Natural killer cell (primary cell): ENCODE data around the gene CCDC30. TPM values are rescaled to one million over a fixed set of nuclear protein-coding genes. Genes with fewer than 3 reads are reported as not detected.
A peak's percentile ranks its signal among the peaks of the same experiment; 100 is the strongest.
"Not testable (repeated sequence)": the region's sequence is repeated elsewhere in the genome, so short reads cannot be mapped to it uniquely, and the experiment has no call there.

Experiments
- ATAC-seq, 3 donors: fragments of 150-1000 bp in 2 of 3; fragments of 200-7000 bp in 1 of 3; cut with Tn5 transposase; 1 replicate in 1 of 3; 2 replicates in 2 of 3; pipeline ENCODE4 v1.10.0; 2021; ENCODE audit warnings: mild to moderate bottlenecking in 2 of 3, moderate library complexity in 2 of 3
- DNase-seq, 2 donors: peaks; one replicate each; pipeline versions ENCODE4 v3.0.0 to v3.0.0-alpha.2; 2013 to 2021; ENCODE audit warnings: mixed read lengths in 1 of 2
- H3K27ac ChIP-seq: one replicate; pipeline ENCODE4 v1.5.1; 2013; ENCODE audit warnings: mild to moderate bottlenecking, low read length
- H3K27me3 ChIP-seq: one replicate; pipeline ENCODE4 v1.6.1; 2013; ENCODE audit warnings: low read length; ENCODE audit not compliant: control insufficient read depth, insufficient read depth
- H3K36me3 ChIP-seq: one replicate; pipeline ENCODE4 v1.6.1; 2013; ENCODE audit warnings: low read length; ENCODE audit not compliant: control insufficient read depth, insufficient read depth
- H3K4me1 ChIP-seq: one replicate; pipeline ENCODE4 v1.6.1; 2013; ENCODE audit warnings: low read length; ENCODE audit not compliant: control insufficient read depth, insufficient read depth
- H3K4me3 ChIP-seq: one replicate; pipeline ENCODE4 v1.5.1; 2013; ENCODE audit warnings: low read length
- H3K9me3 ChIP-seq: one replicate; pipeline ENCODE4 v1.6.1; 2013; ENCODE audit warnings: low read length; ENCODE audit not compliant: control insufficient read depth, insufficient read depth
- H3K27ac Mint-ChIP-seq, 2 donors: one replicate each; pipeline ENCODE4 v1.8.0; 2022; ENCODE audit warnings: mild to moderate bottlenecking in 2 of 2, mixed read lengths in 2 of 2, moderate library complexity in 1 of 2
- H3K27me3 Mint-ChIP-seq, 2 donors: one replicate each; pipeline ENCODE4 v1.8.0; 2022; ENCODE audit warnings: low read depth in 2 of 2, mixed read lengths in 2 of 2
- H3K36me3 Mint-ChIP-seq: one replicate; pipeline ENCODE4 v1.8.0; 2022; ENCODE audit warnings: mixed read lengths
- H3K4me1 Mint-ChIP-seq, 2 donors: one replicate each; pipeline ENCODE4 v1.8.0; 2022; ENCODE audit warnings: mixed read lengths in 2 of 2
- H3K4me3 Mint-ChIP-seq: one replicate; pipeline ENCODE4 v1.8.0; 2022; ENCODE audit warnings: mild to moderate bottlenecking, moderate library complexity, mixed read lengths
- H3K9me3 Mint-ChIP-seq, 2 donors: one replicate each; pipeline ENCODE4 v1.8.0; 2022; ENCODE audit warnings: mixed read lengths in 2 of 2
- WGBS: methylation state at CpG from one replicate; pipeline ENCODE4 v1.1.7; 2013; ENCODE audit warnings: missing lambda C conversion rate; ENCODE audit not compliant: insufficient coverage; 5-methylcytosine and 5-hydroxymethylcytosine counted together
- intact Hi-C: fragments of 100-400 bp; cut with micrococcal nuclease; formaldehyde crosslinking; loops from one replicate; pipeline ENCODE4 v1.14.2; 2022
- total RNA-seq, 4 donors: library from RNA; stranded (reverse); fragments of 120-200 nt in 1 of 4; gene quantifications; one replicate each; pipeline versions ENCODE4 v1.2.3 to v1.2.4, GENCODE V29; 2013 to 2022
- TF ChIP-seq, protein P1 (sequence below): fragments of 200-600 bp; IDR thresholded peaks from one replicate; pipeline ENCODE4 v1.8.0; 2022; ENCODE audit warnings: antibody characterized with exemption

The CCDC30 gene
- total RNA-seq, 3 donors from 2014 or later (not counting 1 experiment from before 2014, with no cell fraction given) = 4.5 to 6.1 (median 5.0) TPM

DNA sequence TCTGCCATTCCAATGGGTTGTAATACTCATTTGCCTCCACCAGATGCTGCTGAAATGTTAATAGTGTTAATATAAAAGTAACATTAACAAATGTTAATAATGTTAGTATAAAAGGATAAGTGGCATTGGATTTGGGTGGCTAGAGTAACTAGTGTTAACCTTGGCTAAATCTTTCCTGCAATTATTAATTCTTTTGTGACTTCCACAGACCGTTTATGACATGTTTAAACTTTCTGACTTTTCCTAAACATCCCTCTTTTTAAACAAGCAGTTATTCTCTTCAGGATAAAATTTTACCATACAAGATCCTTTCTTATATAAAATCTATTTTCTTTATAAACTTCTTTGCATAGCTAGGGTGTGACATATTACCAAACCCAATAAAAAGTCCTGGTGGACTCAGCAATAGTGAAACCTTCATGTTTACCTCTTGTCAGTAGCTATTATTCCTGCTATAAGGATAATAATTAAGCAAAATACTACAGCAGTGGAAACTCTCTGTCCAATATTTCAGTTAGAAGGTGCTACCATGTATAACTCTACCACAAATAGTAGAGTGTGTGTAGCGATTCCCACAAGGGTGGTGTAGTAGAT is 41.5 kb downstream of the CCDC30 start:
- DNase-seq = no peak
- no peak overlapping the region for H3K4me3 ChIP-seq
- 82% methylated on average over 1 of the region's 2 CpGs for WGBS
- Mint-ChIP-seq H3K36me3 (peaks cover 68% of the 10 kb centered on the region), H3K27ac (no peak overlapping the region), H3K4me1 (no peaks in the 10 kb centered on the region), H3K4me3 (no peak overlapping the region), H3K9me3 (peaks cover 2 to 10% of the 10 kb centered on the region in 2 donors), H3K27me3 (no peaks in the 10 kb centered on the region)
- intact Hi-C loops = no loop called here
- no peaks in the 10 kb centered on the region for H3K27me3 ChIP-seq
- TF ChIP-seq, protein P1, sequence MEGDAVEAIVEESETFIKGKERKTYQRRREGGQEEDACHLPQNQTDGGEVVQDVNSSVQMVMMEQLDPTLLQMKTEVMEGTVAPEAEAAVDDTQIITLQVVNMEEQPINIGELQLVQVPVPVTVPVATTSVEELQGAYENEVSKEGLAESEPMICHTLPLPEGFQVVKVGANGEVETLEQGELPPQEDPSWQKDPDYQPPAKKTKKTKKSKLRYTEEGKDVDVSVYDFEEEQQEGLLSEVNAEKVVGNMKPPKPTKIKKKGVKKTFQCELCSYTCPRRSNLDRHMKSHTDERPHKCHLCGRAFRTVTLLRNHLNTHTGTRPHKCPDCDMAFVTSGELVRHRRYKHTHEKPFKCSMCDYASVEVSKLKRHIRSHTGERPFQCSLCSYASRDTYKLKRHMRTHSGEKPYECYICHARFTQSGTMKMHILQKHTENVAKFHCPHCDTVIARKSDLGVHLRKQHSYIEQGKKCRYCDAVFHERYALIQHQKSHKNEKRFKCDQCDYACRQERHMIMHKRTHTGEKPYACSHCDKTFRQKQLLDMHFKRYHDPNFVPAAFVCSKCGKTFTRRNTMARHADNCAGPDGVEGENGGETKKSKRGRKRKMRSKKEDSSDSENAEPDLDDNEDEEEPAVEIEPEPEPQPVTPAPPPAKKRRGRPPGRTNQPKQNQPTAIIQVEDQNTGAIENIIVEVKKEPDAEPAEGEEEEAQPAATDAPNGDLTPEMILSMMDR = no peak
- no peak for ATAC-seq
- H3K4me1 ChIP-seq = no peaks in the 10 kb centered on the region
- H3K36me3 ChIP-seq = no peaks in the 10 kb centered on the region
- H3K9me3 ChIP-seq = peaks cover 32% of the 10 kb centered on the region
- no peak overlapping the region for H3K27ac ChIP-seq

DNA sequence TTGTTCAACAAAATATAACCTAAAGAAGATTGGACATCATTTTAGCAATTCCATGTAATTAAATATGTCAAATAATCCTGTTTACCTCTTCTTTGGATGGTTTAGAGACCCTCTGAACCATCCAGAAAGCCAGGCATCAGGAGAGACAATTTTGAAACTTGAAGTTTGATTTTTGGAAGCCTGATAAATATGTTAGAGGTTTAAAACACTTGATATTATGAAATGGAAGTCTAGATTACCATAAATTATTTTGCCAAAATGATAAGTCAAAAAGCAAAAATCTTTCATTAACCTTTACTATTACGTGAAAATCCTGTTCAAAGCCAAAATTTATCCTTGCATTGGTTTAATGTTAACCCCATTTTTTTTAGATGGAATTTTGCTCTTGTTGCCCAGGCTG is 43.5 kb downstream of the CCDC30 start:
- DNase-seq (no peak), ATAC-seq (no peak)
- intact Hi-C loops = no loop called here
- TF ChIP-seq, protein P1 = no peak
- Mint-ChIP-seq H3K9me3 (peaks cover 2 to 19% of the 10 kb centered on the region in 2 donors), H3K27me3 (no peaks in the 10 kb centered on the region), H3K36me3 (peaks cover 75% of the 10 kb centered on the region), H3K4me3 (no peak overlapping the region), H3K4me1 (no peaks in the 10 kb centered on the region), H3K27ac (no peak overlapping the region)
- WGBS = 80% methylated on average over 1 of the region's 1 CpG
- H3K27ac ChIP-seq = no peak overlapping the region
- H3K4me3 ChIP-seq = no peak overlapping the region
- peaks cover 46% of the 10 kb centered on the region for H3K9me3 ChIP-seq
- no peaks in the 10 kb centered on the region for H3K4me1 ChIP-seq
- no peaks in the 10 kb centered on the region for H3K36me3 ChIP-seq
- H3K27me3 ChIP-seq = no peaks in the 10 kb centered on the region

DNA sequence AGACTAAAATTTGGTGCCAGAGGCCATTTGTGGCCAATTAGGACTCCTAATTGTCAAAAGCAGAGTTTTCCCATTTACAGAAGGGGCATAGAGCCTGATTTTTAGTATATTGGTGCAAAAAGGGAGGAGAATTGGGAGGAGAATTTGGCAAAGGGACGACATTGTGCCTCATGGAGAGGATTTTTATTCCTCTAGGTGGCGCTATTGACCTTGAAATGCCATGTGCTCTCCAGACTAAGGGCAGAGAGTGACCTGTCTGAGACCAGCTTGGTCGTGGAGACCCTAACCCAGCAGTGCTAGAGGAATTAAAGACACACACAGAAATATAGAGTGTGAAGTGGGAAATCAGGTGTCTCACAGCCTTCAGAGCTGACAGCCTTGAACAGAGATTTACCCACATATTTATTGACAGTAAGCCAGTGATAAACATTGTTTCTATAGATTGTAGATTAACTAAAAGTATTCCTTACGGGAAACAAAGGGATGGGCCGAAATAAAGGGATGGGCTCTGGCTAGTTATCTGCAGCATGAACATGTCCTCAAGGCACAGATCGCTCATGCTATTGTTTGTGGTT is 48.6 kb downstream of the CCDC30 start:
- H3K27me3 Mint-ChIP-seq, H3K4me3 ChIP-seq, H3K27me3 ChIP-seq, H3K27ac ChIP-seq, H3K27ac Mint-ChIP-seq, H3K4me1 Mint-ChIP-seq, H3K36me3 ChIP-seq, H3K4me1 ChIP-seq, ATAC-seq, H3K4me3 Mint-ChIP-seq, intact Hi-C loops: not testable (repeated sequence)
- DNase-seq = peak in 1 of 2 donors; percentile 14
- 85% methylated on average over 6 of the region's 6 CpGs for WGBS
- peaks cover 6 to 19% of the 10 kb centered on the region in 2 donors for H3K9me3 Mint-ChIP-seq
- peaks cover 43% of the 10 kb centered on the region for H3K9me3 ChIP-seq
- peaks cover 54% of the 10 kb centered on the region for H3K36me3 Mint-ChIP-seq

DNA sequence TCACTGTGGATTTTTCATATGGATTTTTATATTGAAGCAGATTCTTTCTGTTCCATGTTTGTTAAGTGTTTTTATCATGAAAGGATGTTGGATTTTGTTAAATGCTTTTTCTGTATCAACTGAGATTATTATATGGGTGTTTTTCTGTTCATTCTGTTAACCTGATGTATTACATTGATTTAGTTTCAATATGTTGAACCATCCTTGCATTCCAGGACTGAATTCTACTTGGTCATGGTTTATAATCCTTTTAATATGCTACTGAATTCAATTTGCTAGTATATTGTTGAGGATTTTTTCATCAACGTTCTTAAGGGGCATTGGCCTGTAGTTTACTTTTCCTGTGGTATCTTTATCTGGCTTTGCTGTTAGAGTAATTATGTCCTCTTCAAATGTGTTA is 55.8 kb downstream of the CCDC30 start:
- no peaks in the 10 kb centered on the region for H3K4me1 Mint-ChIP-seq
- no peak overlapping the region for H3K27ac Mint-ChIP-seq
- intact Hi-C loops = no loop called here
- peaks cover 57% of the 10 kb centered on the region for H3K36me3 Mint-ChIP-seq
- H3K27me3 Mint-ChIP-seq = peaks cover 0 to 3% of the 10 kb centered on the region in 2 donors
- Histone ChIP-seq H3K4me3 (no peak overlapping the region), H3K9me3 (peaks cover 13% of the 10 kb centered on the region), H3K36me3 (no peaks in the 10 kb centered on the region), H3K4me1 (no peaks in the 10 kb centered on the region), H3K27ac (no peak overlapping the region), H3K27me3 (no peaks in the 10 kb centered on the region)
- H3K4me3 Mint-ChIP-seq = no peak overlapping the region
- ATAC-seq = no peak
- DNase-seq = no peak
- TF ChIP-seq, protein P1 = no peak
- WGBS = no CpG with 5 or more reads among the region's 1 CpG
- peaks cover 13 to 36% of the 10 kb centered on the region in 2 donors for H3K9me3 Mint-ChIP-seq
